ENCODE data around the gene TTC34.

DNA sequence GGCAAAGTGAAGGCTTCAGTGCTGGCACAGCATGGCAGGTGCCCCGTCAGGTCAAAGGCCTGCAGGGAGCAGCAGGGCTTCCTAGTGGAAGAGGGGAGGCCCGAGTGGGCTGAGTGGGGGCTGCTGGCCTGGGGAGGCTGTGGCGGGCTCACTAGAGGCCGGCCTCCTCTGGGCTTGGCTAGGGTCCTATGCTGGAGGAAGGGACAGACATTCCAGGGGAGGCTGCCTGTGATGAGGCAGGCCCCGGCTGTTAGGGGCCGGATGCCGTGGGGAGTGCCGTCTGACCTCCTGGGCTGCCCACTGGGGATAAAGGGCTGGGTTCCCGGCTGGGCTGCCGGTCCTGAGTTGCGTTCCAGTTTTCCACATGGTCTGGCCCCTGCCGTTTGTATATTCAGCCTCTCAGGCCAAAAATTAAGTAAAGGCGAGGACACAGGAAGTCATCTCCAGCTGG, 193.8 kb downstream of the TTC34 start:
- TF ChIP-seq POLR2A (IDR thresholded peaks at IDR 0.05), result no peak
- TF ChIP-seq, protein P1, sequence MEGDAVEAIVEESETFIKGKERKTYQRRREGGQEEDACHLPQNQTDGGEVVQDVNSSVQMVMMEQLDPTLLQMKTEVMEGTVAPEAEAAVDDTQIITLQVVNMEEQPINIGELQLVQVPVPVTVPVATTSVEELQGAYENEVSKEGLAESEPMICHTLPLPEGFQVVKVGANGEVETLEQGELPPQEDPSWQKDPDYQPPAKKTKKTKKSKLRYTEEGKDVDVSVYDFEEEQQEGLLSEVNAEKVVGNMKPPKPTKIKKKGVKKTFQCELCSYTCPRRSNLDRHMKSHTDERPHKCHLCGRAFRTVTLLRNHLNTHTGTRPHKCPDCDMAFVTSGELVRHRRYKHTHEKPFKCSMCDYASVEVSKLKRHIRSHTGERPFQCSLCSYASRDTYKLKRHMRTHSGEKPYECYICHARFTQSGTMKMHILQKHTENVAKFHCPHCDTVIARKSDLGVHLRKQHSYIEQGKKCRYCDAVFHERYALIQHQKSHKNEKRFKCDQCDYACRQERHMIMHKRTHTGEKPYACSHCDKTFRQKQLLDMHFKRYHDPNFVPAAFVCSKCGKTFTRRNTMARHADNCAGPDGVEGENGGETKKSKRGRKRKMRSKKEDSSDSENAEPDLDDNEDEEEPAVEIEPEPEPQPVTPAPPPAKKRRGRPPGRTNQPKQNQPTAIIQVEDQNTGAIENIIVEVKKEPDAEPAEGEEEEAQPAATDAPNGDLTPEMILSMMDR (IDR thresholded peaks at IDR 0.05), result no peak
- TF ChIP-seq EP300 (IDR thresholded peaks at IDR 0.05), result no peak

Data from ovary (tissue), 3 donors.